SK-N-DZ (cell line): ENCODE data around the gene AKR1E2. TPM values are rescaled to one million over a fixed set of nuclear protein-coding genes. Genes with fewer than 3 reads are reported as not detected.

ENCODE experiments used
- DNase-seq: peaks from one replicate; pipeline ENCODE4 v3.0.0-alpha.2; 2015; ENCODE audit warnings: low spot score
- polyA plus RNA-seq, 2 experiments: library from polyadenylated mRNA; depleted of rRNA; stranded (reverse); fragments of >200 nt; gene quantifications; 2 replicates each; pipeline ENCODE4 v1.2.3, GENCODE V29; 2014

Gene AKR1E2
- polyA plus RNA-seq (2014; cell fraction: cytosol; rRNA removed): 0.16 and 2.3 TPM in 2 replicates
- polyA plus RNA-seq (2014; cell fraction: nucleus; rRNA removed): 0.90 and 1.7 TPM in 2 replicates

GRCh38 chr10:4825868-4826791, at the start of gene AKR1E2:
TSS of gene AKR1E2 (plus strand) at chr10:4826207. CDS start at chr10:4826325, 118 bp downstream.
- DNase-seq: peak; percentile 76

DNA sequence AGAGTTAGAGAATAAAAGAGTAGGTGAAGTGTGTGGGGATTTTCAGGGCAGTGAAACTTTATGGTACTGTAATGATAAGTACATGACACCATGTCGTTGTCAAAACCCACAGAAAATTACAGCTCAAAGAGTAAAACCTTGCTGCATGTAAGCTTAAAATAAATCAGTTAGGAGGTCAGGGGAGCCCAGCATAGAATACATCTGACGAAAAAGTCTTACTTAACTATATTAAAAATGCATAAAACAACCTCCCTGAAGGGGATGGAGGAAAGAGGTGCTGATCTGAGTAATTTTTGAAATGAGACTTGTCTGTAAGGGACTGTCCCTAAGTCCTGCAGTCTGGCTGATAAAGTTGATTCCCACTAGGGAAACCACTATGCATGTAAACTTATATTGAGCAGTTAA, 49.8 kb upstream of the AKR1E2 start:
- DNase-seq: no peak

DNA sequence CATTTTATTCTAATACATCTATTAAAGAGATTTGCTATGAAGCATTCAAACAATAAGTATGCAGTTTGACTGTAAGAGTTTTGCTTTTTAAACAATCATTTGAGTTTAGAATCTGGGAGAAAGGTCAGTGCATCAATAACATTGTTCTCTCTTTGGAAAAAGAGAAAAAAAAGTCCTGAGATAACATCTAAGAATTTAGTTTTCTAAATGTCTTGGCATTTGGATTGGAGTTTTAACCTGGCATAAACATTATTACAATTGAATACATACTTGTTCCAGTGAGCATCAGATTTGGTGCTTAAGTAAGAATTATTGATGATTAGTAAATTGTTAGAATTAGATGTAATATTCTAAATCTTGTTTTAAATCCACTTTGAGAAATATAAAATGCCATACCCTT, 47.2 kb upstream of the AKR1E2 start:
- DNase-seq: no peak

GRCh38 chr10:4780091-4780490, 45.9 kb upstream of the AKR1E2 start:
- no peak for DNase-seq

DNA sequence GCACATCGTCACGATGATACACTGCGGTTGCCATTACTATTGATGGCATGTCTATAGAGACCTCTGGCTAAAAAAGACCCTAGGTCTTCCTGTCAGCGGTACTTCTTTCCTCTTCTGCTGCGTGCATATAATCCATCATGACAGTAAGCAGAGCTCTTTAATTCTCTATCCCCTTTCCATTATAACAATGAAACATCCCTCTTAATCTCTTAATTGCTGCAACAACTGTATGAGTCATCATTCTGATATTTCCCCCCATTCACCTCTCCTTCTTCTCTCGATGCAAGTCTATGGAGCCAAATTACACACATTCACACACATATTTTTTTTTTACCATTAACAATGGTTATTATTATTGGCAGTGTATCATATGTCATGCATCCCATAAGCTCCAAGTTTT, 45.2 kb upstream of the AKR1E2 start:
- no peak for DNase-seq

- no peak for DNase-seq
Measured at GRCh38 chr10:4781955-4782354, 44.1 kb upstream of the AKR1E2 start.

- no peak for DNase-seq
Measured at GRCh38 chr10:4784667-4785333, 41.2 kb upstream of the AKR1E2 start.

GRCh38 chr10:4786043-4786839, 39.8 kb upstream of the AKR1E2 start:
- DNase-seq: no peak

GRCh38 chr10:4790045-4790444, 36.0 kb upstream of the AKR1E2 start:
- DNase-seq: no peak

- no peak for DNase-seq
Measured at GRCh38 chr10:4790922-4791321, 35.1 kb upstream of the AKR1E2 start.

- no peak for DNase-seq
Measured at GRCh38 chr10:4792381-4792780, 33.6 kb upstream of the AKR1E2 start.

DNA sequence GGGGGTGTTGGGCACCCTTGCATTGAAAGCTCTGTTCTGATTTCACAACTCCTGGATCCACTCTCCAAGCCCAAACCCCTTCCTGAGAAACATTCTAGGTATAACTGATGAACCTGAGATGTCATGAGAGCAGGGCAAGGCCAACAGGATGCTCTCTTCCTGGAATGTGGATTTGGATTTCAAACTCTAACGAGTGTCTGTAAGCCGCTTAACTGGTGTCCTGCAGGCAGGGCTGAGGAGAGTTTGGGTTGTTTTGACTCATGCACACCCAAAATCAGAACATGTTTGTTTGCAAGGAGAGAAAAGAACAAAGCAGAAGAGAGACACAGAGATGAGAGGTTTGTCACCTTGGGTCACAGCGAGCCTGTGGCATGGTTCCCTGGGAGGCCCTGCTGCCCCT, 24.6 kb upstream of the AKR1E2 start:
- DNase-seq: no peak

GRCh38 chr10:4802711-4803487, 23.1 kb upstream of the AKR1E2 start:
- no peak for DNase-seq

DNA sequence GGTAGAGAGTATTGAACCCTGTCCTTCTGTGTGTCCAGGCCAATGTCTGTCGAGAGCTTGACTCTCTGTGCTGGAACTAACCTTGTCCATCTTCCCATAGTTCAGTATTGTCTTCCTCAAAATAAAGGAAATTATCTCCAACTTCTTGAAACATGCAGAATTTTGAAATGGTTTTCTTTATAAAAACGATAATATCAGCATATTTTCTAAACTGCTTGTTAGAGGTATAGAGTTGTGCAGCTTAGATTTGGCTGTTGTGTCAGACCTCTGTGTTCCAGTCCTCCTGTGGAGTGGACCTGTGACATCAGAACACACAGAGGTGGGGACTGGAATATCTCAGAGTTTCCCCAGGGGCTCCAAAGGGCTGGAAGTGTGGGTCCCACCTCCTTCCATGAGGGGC, 22.2 kb upstream of the AKR1E2 start:
- DNase-seq: no peak

DNA sequence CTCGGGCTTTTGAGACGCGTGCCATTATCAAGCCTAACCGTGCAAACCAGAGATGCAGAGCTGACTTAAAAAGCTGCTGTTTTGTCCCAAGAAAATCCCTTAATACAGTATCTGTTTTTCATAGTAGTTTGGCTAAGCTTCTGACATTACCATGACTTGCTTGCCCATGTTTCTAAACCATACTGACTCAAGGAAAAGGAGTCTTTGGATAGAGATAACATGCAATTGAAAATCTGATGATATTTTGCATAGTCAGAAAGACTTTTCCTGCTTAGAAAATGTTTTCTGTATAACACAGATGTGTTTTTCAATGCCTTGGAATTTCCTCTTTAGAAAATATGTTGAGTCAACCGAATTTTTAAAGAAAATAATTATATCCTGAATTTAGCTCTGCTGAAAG, 21.5 kb upstream of the AKR1E2 start:
- no peak for DNase-seq

- DNase-seq: no peak
Measured at GRCh38 chr10:4806534-4806933, 19.5 kb upstream of the AKR1E2 start.

- no peak for DNase-seq
Measured at GRCh38 chr10:4807761-4808507, 18.1 kb upstream of the AKR1E2 start.

- DNase-seq: no peak
Measured at GRCh38 chr10:4809156-4809555, 16.9 kb upstream of the AKR1E2 start.

- no peak for DNase-seq
Measured at GRCh38 chr10:4810092-4810491, 15.9 kb upstream of the AKR1E2 start.

- DNase-seq: no peak
Measured at GRCh38 chr10:4812046-4812445, 14.0 kb upstream of the AKR1E2 start.
